H1 (cell line): ENCODE measurements around the gene CYBB. TPM values are rescaled to one million over a fixed set of nuclear protein-coding genes. Genes with fewer than 3 reads are reported as not detected.

Source experiments
- CHD1 ChIP-seq: IDR thresholded peaks from 2 replicates; pipeline ENCODE4 v1.6.1; 2012; ENCODE audit warnings: low read depth, low read length, improper control_type of control experiment
- PHF8 ChIP-seq: fragments of 200-600 bp; sonication (generic); conservative IDR thresholded peaks from 2 replicates; pipeline ENCODE4 v1.7.1; 2012; ENCODE audit warnings: low read depth, mild to moderate bottlenecking, inconsistent platforms, low read length, moderate library complexity
- SUZ12 ChIP-seq: fragments of 200-600 bp; sonication (generic); IDR thresholded peaks from 2 replicates; pipeline ENCODE4 v1.6.1; 2012; ENCODE audit warnings: mild to moderate bottlenecking, inconsistent platforms, low read length, moderate library complexity, mixed read lengths
- polyA plus RNA-seq, 7 experiments: library from polyadenylated mRNA; depleted of rRNA in 3 of 7; stranded (reverse) in 5 of 7; unstranded in 2 of 7; fragments of >200 nt in 5 of 7; fragments of 200-250 nt in 2 of 7; gene quantifications; 1 replicate in 5 of 7; 2 replicates in 1 of 7; 4 replicates in 1 of 7; pipeline versions ENCODE4 v1.2.1 to v1.2.3, GENCODE V29; 2011 to 2013; ENCODE audit warnings: missing spikeins in 2 of 7, mixed read lengths in 2 of 7
- total RNA-seq: library from RNA; stranded (reverse); fragmentation: NEBNext Ultra II Directional; extraction: Animal tissue kit (Norgen Biotek cat#: 25700); gene quantifications from 2 replicates; pipeline ENCODE4 v1.2.1, GENCODE V29; 2021

The CYBB gene
- total and polyA plus RNA-seq, 2 of the 8 experiments (the other 6 are each of a cell fraction or from before 2014, with no cell fraction given): 0.03 to 0.09 TPM

GRCh38 chrX:37757082-37757481 lies 22.8 kb upstream of the CYBB start (continued):
- TF ChIP-seq SUZ12 (no peak), PHF8 (no peak), CHD1 (no peak)
